ENCODE results near the gene LIMCH1. TPM values are rescaled to one million over a fixed set of nuclear protein-coding genes. Genes with fewer than 3 reads are reported as not detected.

LIMCH1 gene
- polyA plus RNA-seq, 1 donor: 121 TPM

DNA sequence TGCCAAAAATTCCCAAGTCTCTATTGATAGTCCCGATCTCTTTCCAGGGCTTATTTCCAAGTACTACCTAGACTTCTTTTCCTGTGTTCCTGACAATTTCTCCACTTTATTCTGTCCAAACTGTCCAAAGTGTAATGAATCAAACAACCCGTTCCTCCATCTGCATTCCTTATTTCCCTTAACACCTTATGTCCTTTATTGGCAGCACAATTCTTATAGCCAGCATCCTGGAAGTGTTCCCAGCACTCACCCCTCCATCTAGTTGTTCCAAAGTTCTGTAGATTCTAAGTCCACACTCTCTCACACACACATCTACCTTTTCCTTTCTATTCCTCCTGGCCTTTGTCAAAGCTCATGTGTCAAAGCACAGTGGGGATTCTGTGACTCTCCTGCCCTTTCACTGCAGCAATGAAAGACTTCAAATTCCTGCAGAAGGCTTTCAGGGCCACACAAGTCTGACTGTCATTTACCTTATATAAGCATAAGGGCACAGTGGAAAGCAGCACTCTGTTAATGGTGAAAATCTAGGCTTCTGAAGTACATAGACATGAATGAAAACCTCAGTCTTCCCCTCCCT lies 22.1 kb downstream of the LIMCH1 start:
- no peak for DNase-seq

- no peak for DNase-seq
Measured at GRCh38 chr4:41561244-41561643, 23.3 kb downstream of the LIMCH1 start.

GRCh38 chr4:41567186-41567585 lies 29.2 kb downstream of the LIMCH1 start:
- DNase-seq: no peak

DNA sequence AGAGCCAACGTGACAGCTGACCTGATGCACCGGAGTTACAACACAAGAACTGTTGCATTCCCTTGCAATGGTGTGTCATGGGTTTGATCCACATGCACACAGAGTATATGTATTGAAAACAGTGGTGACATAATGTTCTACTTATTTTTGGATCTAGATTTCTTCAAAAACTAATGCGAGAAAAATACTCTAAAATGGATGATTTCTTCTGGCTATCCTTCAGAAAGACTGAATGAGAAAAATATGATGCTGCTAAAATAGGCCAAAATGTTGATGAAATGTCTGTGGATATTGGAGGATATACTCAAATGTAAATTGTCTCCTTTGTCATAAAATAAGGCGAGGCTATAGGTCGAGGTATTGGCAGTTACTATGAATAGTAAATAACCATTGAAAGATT lies 30.4 kb downstream of the LIMCH1 start:
- no peak for DNase-seq

DNA sequence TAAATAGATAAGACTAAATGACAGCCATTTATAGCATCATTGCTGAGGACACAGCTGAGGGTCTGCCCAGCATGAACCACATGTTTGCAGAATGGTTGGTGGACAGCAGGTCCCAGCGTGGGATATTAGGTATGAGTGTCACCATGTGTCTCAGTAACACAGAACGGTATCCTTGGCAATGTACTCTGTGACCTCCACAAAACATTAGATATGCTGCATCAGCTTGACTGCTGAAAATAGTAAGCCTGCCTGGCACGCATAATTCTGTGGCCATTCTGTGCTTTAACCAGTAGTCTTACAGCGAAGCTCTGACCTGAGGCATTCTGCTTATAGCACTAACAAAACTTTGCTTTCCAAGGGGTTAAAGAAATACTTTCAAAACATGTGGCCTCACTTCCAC lies 32.0 kb downstream of the LIMCH1 start:
- DNase-seq: no peak

- no peak for DNase-seq
Measured at GRCh38 chr4:41571422-41571821, 33.5 kb downstream of the LIMCH1 start.

DNA sequence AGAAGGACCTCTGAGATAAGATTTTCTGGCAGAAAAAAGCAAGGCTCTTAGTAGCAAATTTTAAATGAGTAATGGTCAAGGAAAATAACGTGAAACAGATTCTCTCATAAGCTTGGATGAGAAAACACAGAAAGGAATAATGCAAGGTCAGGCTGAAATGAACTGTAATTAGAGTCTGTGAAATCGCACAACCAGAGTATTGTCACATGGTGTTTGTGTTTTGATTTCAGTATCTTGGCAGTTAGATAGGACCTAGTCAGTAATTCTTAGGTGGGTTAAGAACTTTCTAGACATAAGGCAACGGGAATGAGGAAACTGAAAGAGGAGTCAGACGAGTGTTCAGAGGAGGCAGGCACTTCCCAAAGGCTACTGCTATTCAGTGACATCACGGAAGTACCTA lies 34.6 kb downstream of the LIMCH1 start:
- no peak for DNase-seq

- DNase-seq: no peak
Measured at GRCh38 chr4:41572956-41573355, 35.0 kb downstream of the LIMCH1 start.

DNA sequence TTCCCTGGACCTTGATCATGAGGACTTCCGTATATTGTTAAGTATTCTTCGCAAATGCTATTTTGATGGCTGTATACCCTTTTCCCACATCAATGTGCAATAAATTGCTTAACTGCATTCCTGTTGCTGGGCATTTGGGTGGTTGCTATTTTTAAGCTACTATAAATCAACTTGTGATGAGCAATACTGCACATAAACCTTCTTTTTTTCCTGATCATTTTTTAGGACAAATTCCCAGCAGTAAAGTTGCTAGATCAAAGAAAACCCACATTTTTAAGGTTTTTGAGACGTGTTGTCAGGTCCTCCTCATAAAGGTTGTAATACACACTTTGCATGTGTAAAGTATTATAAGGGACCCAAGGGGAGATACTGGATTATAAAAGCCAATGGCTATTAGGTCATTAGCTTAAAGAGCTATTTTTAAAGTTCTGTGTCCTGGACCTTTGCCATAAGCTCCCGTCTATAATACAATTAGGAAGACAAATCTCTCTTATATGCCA lies 35.6 kb downstream of the LIMCH1 start:
- DNase-seq: no peak

DNA sequence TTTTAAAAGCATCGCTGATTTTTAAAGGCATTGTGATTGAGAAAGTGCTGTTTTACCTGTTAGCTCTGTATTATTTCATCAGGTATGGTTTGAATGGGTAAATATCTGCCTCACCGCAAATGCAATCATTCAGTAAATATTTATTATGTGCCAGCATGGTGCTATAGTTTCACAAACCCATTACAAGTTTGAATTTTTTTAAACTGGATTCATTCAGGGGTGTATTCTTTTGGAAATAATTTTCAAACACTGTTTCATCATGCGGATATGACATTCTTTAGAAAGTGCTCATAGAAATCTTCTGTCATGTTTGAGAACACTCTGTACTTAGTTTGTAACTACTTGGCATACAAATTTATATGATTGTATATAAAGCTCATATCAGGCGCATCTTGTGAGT lies 37.2 kb downstream of the LIMCH1 start:
- DNase-seq: no peak

- no peak for DNase-seq
Measured at GRCh38 chr4:41575665-41576064, 37.7 kb downstream of the LIMCH1 start.

DNA sequence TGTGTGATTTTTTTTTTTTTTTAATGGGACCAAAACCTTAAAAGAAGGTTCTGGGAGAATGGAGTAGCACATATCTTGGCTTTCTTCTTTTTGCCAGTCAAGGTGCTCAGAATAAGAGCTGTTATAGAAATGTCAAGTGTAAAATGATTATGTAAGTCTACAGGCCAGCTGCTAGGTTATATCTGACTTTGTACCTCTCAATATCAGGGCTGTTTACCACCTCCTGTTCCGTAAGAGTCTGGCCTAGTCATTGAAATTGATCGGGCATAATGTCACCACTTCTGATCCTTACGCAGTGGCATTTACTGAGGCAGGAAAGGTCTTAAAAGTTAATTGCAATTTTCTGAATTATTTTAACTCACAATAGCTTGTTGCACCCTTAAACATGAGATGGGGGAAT lies 41.1 kb downstream of the LIMCH1 start:
- no peak for DNase-seq

DNA sequence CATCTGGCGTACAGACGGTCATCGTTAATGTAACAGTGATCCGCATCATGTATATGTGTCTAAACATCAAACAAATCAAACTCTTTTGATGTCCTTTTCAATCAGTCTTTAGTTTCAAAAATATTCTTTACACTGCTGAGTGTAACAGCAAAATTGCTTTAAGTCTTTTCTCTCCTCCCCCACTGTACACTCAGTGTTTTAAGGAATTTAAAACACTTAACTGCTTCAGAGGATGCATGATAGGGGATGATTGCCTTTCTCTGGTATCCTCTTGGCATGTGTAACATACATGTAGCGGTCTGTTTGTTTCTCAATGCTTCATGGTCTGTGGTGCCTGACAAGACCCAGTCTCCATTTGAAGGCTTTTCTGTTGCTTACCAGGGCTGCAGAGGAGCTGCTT lies 41.6 kb downstream of the LIMCH1 start:
- DNase-seq: no peak

GRCh38 chr4:41580007-41580406 lies 42.0 kb downstream of the LIMCH1 start:
- DNase-seq: no peak

GRCh38 chr4:41586675-41587225 lies 48.8 kb downstream of the LIMCH1 start:
- DNase-seq: no peak

GRCh38 chr4:41587286-41587685 lies 49.3 kb downstream of the LIMCH1 start:
- no peak for DNase-seq

GRCh38 chr4:41590591-41590990 lies 52.6 kb downstream of the LIMCH1 start:
- DNase-seq: no peak

GRCh38 chr4:41594432-41594831 lies 56.5 kb downstream of the LIMCH1 start:
- no peak for DNase-seq

GRCh38 chr4:41597494-41597893 lies 59.5 kb downstream of the LIMCH1 start:
- no peak for DNase-seq

- no peak for DNase-seq
Measured at GRCh38 chr4:41598580-41598979, 60.6 kb downstream of the LIMCH1 start.

GRCh38 chr4:41599192-41599786 lies 61.3 kb downstream of the LIMCH1 start:
- DNase-seq: no peak

GRCh38 chr4:41600243-41600912 lies 62.4 kb downstream of the LIMCH1 start:
- no peak for DNase-seq

DNA sequence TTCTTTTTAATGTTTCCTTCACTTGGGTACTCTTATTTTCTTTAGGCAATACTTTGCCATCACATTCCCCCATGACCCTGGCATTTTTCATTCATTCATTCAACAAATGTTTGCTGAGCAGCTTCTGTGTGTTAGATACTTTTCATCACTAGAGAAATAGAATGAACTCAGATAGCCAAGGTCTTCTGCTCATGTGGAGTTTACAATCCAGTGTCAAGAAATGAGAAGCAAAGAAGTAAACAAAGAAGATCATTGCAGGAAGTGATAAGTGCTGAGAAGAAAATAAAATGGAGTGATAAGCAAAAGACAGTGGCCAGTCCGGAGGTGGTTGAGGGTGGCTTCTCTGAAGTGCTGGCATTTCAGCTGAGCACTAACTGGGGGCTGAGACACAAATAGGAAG lies 63.1 kb downstream of the LIMCH1 start:
- no peak for DNase-seq
